Progenitor cell of endocrine pancreas (in vitro differentiated cells): ENCODE data around the gene NR3C1. TPM values are rescaled to one million over a fixed set of nuclear protein-coding genes. Genes with fewer than 3 reads are reported as not detected.

Source experiments
- DNase-seq: peaks from one replicate; pipeline ENCODE4 v3.0.0; 2021; ENCODE audit warnings: low spot score; ENCODE audit not compliant: unreplicated experiment
- H3K27ac Mint-ChIP-seq: 2 replicates; pipeline ENCODE4 v1.8.0; 2021; ENCODE audit warnings: mild to moderate bottlenecking, moderate library complexity, mixed read lengths
- H3K27me3 Mint-ChIP-seq: 2 replicates; pipeline ENCODE4 v1.8.0; 2021; ENCODE audit warnings: mixed read lengths
- H3K36me3 Mint-ChIP-seq: 2 replicates; pipeline ENCODE4 v1.8.0; 2022; ENCODE audit warnings: mixed read lengths; ENCODE audit not compliant: insufficient read depth
- H3K4me1 Mint-ChIP-seq: 2 replicates; pipeline ENCODE4 v1.8.0; 2021; ENCODE audit warnings: low read depth, mixed read lengths
- H3K4me3 Mint-ChIP-seq: 2 replicates; pipeline ENCODE4 v1.8.0; 2021; ENCODE audit warnings: low read depth, mild to moderate bottlenecking, moderate library complexity, mixed read lengths
- H3K9me3 Mint-ChIP-seq: 2 replicates; pipeline ENCODE4 v1.8.0; 2021; ENCODE audit warnings: low read depth, mixed read lengths
- CTCF ChIP-seq: fragments of 200-600 bp; sonication (generic); IDR thresholded peaks from one replicate; pipeline ENCODE4 v1.5.0; 2021; ENCODE audit warnings: antibody characterized with exemption, mild to moderate bottlenecking; ENCODE audit not compliant: unreplicated experiment
- total RNA-seq: library from RNA; stranded (reverse); gene quantifications from 2 replicates; pipeline ENCODE4 v1.2.1, GENCODE V29; 2021

NR3C1 gene
- total RNA-seq, 1 donor from 2014 or later = 6.7 TPM

- Mint-ChIP-seq H3K36me3 (no peaks in the 10 kb centered on the region), H3K27ac (no peak overlapping the region), H3K4me1 (peaks cover 3% of the 10 kb centered on the region), H3K9me3 (peaks cover under 1% of the 10 kb centered on the region), H3K4me3 (no peak overlapping the region), H3K27me3 (no peaks in the 10 kb centered on the region)
- no peak for DNase-seq
- no peak for TF ChIP-seq CTCF
These were observed 128.5 kb downstream of the NR3C1 start for GRCh38 chr5:143274952-143275351.

- H3K4me3 Mint-ChIP-seq = no peak overlapping the region
- H3K9me3 Mint-ChIP-seq = peaks cover 28% of the 10 kb centered on the region
- no peak for TF ChIP-seq CTCF
- no peak for DNase-seq
- H3K36me3 Mint-ChIP-seq = peaks cover 6% of the 10 kb centered on the region
- no peaks in the 10 kb centered on the region for H3K4me1 Mint-ChIP-seq
- no peak overlapping the region for H3K27ac Mint-ChIP-seq
- no peaks in the 10 kb centered on the region for H3K27me3 Mint-ChIP-seq
These were observed 132.1 kb downstream of the NR3C1 start for GRCh38 chr5:143271431-143271830.

GRCh38 chr5:143268388-143268787, 135.1 kb downstream of the NR3C1 start:
- Mint-ChIP-seq H3K4me3 (no peak overlapping the region), H3K4me1 (peaks cover 7% of the 10 kb centered on the region), H3K27me3 (no peaks in the 10 kb centered on the region), H3K9me3 (peaks cover 40% of the 10 kb centered on the region), H3K36me3 (peaks cover 7% of the 10 kb centered on the region), H3K27ac (no peak overlapping the region)
- no peak for TF ChIP-seq CTCF
- no peak for DNase-seq

- Mint-ChIP-seq H3K27ac (no peak overlapping the region), H3K4me3 (no peak overlapping the region), H3K9me3 (peaks cover 40% of the 10 kb centered on the region), H3K36me3 (peaks cover 7% of the 10 kb centered on the region), H3K4me1 (peaks cover 7% of the 10 kb centered on the region), H3K27me3 (no peaks in the 10 kb centered on the region)
- no peak for TF ChIP-seq CTCF
- DNase-seq = no peak
These were observed 136.3 kb downstream of the NR3C1 start for GRCh38 chr5:143267186-143267585.

- Mint-ChIP-seq H3K36me3 (peaks cover 7% of the 10 kb centered on the region), H3K27me3 (no peaks in the 10 kb centered on the region), H3K4me1 (peaks cover 7% of the 10 kb centered on the region), H3K4me3 (no peak overlapping the region), H3K9me3 (peaks cover 40% of the 10 kb centered on the region), H3K27ac (no peak overlapping the region)
- no peak for DNase-seq
- no peak for TF ChIP-seq CTCF
These were observed 137.5 kb downstream of the NR3C1 start for GRCh38 chr5:143265995-143266394.
